ENCODE data around the gene PARP3. TPM values are rescaled to one million over a fixed set of nuclear protein-coding genes. Genes with fewer than 3 reads are reported as not detected.

The PARP3 gene
- total and polyA plus RNA-seq, 2 of the 8 experiments (the other 6 are each of a cell fraction or from before 2014, with no cell fraction given): 1.3 to 1.6 TPM

DNA sequence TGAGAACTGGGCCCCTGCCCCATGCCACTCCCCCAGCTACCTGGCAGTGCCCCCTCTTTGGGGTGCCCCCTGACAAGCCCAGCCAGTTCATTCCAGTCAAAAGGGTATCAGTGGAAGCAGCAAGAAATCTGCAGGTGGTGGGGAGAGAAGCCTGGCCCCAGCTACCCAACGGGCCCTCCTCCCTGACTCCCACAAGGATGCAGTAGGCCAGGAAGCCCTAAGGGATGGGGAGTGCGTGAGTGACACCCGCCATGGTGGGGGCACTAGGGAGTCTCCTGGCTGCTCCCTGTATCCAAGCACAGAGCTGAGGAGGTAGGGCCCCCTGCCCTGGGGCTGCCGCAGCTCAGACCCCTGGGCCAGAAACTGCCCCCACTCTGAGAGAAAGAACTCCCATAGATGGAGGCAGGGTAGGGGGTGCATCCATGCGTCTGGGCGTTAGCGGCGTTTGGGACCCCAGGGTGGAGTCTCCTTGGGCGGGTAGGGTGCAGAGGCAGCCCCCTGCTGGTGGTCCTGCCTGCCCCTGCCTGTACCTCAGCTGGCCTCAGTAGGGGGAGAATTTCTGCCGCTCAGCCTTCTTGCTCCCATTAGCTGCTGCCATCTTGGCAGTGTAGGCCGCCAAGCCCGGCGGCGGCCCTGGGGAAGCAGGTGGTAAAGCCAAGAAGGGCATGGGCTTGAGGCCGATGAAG, 15.5 kb downstream of the PARP3 start (continued):
- TF ChIP-seq SIRT6 (IDR thresholded peaks at IDR 0.05; ENCODE audit: low read length): no peak
- no peak for TF ChIP-seq POU5F1 (IDR thresholded peaks at IDR 0.05; ENCODE audit: low read depth, low read length)
- TF ChIP-seq POLR2A (IDR thresholded peaks at IDR 0.05; ENCODE audit: control extremely low read depth in 1 of 2, low read depth in 2 of 2, low read length in 2 of 2): no peak
- TF ChIP-seq SIN3A (conservative IDR thresholded peaks at IDR 0.05 in 1 of 2, IDR thresholded peaks at IDR 0.05 in 1 of 2; ENCODE audit: low read depth in 1 of 2, low read length in 2 of 2): no peak
- no peak for TF ChIP-seq HDAC2 (IDR thresholded peaks at IDR 0.05; ENCODE audit: borderline replicate concordance in 1 of 2, low read depth in 2 of 2, low read length in 2 of 2)
- TF ChIP-seq, protein P1, sequence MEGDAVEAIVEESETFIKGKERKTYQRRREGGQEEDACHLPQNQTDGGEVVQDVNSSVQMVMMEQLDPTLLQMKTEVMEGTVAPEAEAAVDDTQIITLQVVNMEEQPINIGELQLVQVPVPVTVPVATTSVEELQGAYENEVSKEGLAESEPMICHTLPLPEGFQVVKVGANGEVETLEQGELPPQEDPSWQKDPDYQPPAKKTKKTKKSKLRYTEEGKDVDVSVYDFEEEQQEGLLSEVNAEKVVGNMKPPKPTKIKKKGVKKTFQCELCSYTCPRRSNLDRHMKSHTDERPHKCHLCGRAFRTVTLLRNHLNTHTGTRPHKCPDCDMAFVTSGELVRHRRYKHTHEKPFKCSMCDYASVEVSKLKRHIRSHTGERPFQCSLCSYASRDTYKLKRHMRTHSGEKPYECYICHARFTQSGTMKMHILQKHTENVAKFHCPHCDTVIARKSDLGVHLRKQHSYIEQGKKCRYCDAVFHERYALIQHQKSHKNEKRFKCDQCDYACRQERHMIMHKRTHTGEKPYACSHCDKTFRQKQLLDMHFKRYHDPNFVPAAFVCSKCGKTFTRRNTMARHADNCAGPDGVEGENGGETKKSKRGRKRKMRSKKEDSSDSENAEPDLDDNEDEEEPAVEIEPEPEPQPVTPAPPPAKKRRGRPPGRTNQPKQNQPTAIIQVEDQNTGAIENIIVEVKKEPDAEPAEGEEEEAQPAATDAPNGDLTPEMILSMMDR (IDR thresholded peaks at IDR 0.05; ENCODE audit: control extremely low read depth in 1 of 3, insufficient read depth in 1 of 3, low read depth in 1 of 3, low read length in 3 of 3): no peak
